Testis (tissue), 2 donors: Measurements from ENCODE around the gene GALP.

Source experiments
- POLR2A ChIP-seq: fragments of 450-650 bp; IDR thresholded peaks from one replicate; pipeline ENCODE4 v1.6.1; 2017; ENCODE audit warnings: antibody characterized with exemption, mild to moderate bottlenecking, moderate library complexity
- TF ChIP-seq, protein P1 (sequence below), 3 experiments: fragments of 450-650 bp in 2 of 3; fragments of 200-600 bp in 1 of 3; sonication (generic) in 1 of 3; IDR thresholded peaks; one replicate each; pipeline ENCODE4 v1.5.1; 2016 to 2019; ENCODE audit warnings: antibody characterized with exemption in 3 of 3, mild to moderate bottlenecking in 2 of 3, moderate library complexity in 1 of 3

- no peak for TF ChIP-seq POLR2A
- TF ChIP-seq, protein P1, sequence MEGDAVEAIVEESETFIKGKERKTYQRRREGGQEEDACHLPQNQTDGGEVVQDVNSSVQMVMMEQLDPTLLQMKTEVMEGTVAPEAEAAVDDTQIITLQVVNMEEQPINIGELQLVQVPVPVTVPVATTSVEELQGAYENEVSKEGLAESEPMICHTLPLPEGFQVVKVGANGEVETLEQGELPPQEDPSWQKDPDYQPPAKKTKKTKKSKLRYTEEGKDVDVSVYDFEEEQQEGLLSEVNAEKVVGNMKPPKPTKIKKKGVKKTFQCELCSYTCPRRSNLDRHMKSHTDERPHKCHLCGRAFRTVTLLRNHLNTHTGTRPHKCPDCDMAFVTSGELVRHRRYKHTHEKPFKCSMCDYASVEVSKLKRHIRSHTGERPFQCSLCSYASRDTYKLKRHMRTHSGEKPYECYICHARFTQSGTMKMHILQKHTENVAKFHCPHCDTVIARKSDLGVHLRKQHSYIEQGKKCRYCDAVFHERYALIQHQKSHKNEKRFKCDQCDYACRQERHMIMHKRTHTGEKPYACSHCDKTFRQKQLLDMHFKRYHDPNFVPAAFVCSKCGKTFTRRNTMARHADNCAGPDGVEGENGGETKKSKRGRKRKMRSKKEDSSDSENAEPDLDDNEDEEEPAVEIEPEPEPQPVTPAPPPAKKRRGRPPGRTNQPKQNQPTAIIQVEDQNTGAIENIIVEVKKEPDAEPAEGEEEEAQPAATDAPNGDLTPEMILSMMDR (IDR thresholded peaks at IDR 0.05) = no peak
These were observed 30.1 kb upstream of the GALP start for GRCh38 chr19:56145698-56146097.
